Skeletal muscle tissue (tissue), 4 donors: ENCODE results near the gene OR1Q1. TPM values are rescaled to one million over a fixed set of nuclear protein-coding genes. Genes with fewer than 3 reads are reported as not detected.
"Not testable (repeated sequence)": the region's sequence is repeated elsewhere in the genome, so short reads cannot be mapped to it uniquely, and the experiment has no call there.

Experiments
- H3K27ac ChIP-seq: one replicate; pipeline ENCODE4 v1.7.0; 2013; ENCODE audit warnings: mild to moderate bottlenecking, low read depth, low read length, inconsistent platforms
- H3K27me3 ChIP-seq, 3 donors: one replicate each; pipeline ENCODE4 v1.7.0; 2013; ENCODE audit warnings: low read length in 3 of 3; ENCODE audit not compliant: control insufficient read depth in 3 of 3, insufficient read depth in 3 of 3
- H3K36me3 ChIP-seq, 3 donors: one replicate each; pipeline ENCODE4 v1.7.0; 2013; ENCODE audit warnings: low read length in 3 of 3; ENCODE audit not compliant: control insufficient read depth in 3 of 3, insufficient read depth in 3 of 3
- H3K4me1 ChIP-seq, 3 donors: one replicate each; pipeline ENCODE4 v1.7.0; 2013; ENCODE audit warnings: low read length in 3 of 3, mild to moderate bottlenecking in 3 of 3; ENCODE audit not compliant: control insufficient read depth in 3 of 3, insufficient read depth in 3 of 3
- H3K4me3 ChIP-seq, 3 donors: one replicate each; pipeline ENCODE4 v1.7.0; 2013; ENCODE audit warnings: low read length in 3 of 3
- H3K9ac ChIP-seq, 3 donors: one replicate each; pipeline ENCODE4 v1.7.0; 2013; ENCODE audit warnings: low read length in 3 of 3, mild to moderate bottlenecking in 3 of 3, moderate library complexity in 2 of 3, low read depth in 1 of 3
- H3K9me3 ChIP-seq, 3 donors: one replicate each; pipeline ENCODE4 v1.7.0; 2013; ENCODE audit warnings: low read length in 3 of 3; ENCODE audit not compliant: control insufficient read depth in 3 of 3
- total RNA-seq: library from RNA; depleted of rRNA; stranded (reverse); fragments of >200 nt; gene quantifications from one replicate; pipeline ENCODE4 v1.2.3, GENCODE V29; 2014
- donor health status: Osteomylitis.

OR1Q1 gene, protein sequence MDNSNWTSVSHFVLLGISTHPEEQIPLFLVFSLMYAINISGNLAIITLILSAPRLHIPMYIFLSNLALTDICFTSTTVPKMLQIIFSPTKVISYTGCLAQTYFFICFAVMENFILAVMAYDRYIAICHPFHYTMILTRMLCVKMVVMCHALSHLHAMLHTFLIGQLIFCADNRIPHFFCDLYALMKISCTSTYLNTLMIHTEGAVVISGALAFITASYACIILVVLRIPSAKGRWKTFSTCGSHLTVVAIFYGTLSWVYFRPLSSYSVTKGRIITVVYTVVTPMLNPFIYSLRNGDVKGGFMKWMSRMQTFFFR
- total RNA-seq: not detected

DNA sequence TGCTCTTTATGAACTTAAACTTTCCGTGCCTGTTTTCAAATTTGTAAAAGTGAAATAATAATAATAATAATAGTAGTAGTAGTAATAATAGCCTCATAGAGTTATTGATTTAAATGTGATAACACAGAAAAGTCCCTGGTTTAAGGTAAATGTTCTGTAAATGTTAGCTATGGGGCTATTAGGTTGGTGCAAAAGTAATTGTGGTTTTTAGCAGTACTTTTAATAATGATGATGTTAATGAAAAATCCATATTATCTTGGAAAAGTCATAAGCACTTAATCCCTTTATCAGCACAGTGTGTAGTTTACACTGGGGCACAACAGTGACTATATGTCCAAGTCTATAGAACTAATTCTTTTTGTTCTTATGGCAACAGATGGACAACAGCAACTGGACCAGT, at the start of gene OR1Q1:
OR1Q1 (plus strand) TSS at position 377 of the 400 bp plus-strand sequence; CDS start at position 377, 0 bp downstream.
- no peak within 1 kb of the TSS for H3K9ac ChIP-seq
- no peak within 1 kb of the TSS for H3K27ac ChIP-seq
- H3K4me1 ChIP-seq: no peaks in the 10 kb centered on the region
- no peak within 1 kb of the TSS for H3K4me3 ChIP-seq
- H3K36me3 ChIP-seq: no peaks in the 10 kb centered on the region
- no peaks in the 10 kb centered on the region for H3K9me3 ChIP-seq
- no peaks in the 10 kb centered on the region for H3K27me3 ChIP-seq

DNA sequence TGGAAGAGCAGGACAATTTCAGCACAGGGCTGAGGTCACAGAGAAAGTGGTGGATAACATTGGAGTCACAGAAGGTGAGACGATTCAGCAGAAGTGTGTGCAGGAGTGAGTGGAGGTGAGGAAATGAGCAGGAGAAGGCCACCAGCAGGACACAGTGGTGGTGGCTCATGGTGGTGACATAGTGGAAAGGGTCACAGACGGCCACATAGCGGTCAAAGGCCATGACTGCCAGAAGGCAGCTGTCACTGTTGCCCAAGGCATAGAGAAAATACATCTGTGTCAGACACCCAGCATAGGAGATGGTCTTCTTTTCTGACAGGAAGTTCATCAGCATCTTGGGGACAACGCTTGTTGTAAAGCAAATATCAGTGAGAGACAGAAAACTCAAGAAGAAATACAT, 46.6 kb upstream of the OR1Q1 start:
- Histone ChIP-seq H3K9ac (no peak overlapping the region), H3K27me3 (no peaks in the 10 kb centered on the region), H3K9me3 (peaks cover 0 to 3% (median 0%) of the 10 kb centered on the region in 3 donors), H3K27ac (no peak overlapping the region), H3K36me3 (no peaks in the 10 kb centered on the region), H3K4me1 (no peaks in the 10 kb centered on the region), H3K4me3 (no peak overlapping the region)

DNA sequence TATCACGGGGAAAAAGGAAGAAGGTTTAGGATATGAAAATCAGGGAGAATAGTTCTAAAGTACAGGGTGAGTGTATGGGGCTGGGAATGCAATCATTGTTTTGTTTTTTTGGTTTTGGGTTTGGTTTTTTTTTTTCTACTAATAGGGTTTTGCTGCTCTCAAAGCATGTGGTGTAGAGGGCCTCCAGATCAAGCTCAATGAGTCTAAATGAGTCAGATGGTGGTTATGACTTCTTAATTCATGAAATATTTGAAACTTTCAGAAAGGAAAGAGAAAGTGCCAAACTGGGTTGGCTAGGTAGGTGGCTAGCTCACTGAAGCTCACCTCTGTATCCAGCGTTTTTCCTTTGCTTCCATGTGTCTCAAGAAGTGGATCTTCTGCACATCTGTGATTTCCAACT, 42.1 kb upstream of the OR1Q1 start:
- Histone ChIP-seq H3K27me3 (no peaks in the 10 kb centered on the region), H3K4me1 (no peaks in the 10 kb centered on the region), H3K36me3 (no peaks in the 10 kb centered on the region)

DNA sequence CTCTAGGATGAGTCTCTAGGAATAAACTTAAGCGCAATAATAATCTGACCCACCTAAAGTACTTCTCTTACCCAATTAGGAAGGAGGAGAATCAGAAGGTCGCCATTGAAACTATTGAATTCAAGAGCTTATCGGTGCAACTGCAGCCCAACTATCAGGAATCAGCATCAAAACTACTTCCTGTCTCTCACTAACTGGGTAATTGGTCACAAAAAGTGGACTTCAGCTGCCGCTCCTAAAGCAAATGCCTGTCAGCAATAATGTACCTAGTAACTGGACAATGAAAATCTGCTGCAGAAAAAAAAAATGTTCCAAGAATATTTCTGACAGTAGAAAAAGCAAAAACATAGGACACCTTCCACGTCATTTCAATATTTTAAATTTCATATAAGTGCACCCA, 34.7 kb upstream of the OR1Q1 start:
- Histone ChIP-seq H3K36me3 (no peaks in the 10 kb centered on the region), H3K9ac (no peak overlapping the region), H3K9me3 (no peaks in the 10 kb centered on the region), H3K4me1 (no peaks in the 10 kb centered on the region), H3K27me3 (no peaks in the 10 kb centered on the region), H3K27ac (no peak overlapping the region), H3K4me3 (no peak overlapping the region)

More for the DNA sequence above, 42.1 kb upstream of the OR1Q1 start:
- Histone ChIP-seq H3K9me3 (no peaks in the 10 kb centered on the region), H3K4me3 (no peak overlapping the region), H3K9ac (no peak overlapping the region), H3K27ac (no peak overlapping the region)

DNA sequence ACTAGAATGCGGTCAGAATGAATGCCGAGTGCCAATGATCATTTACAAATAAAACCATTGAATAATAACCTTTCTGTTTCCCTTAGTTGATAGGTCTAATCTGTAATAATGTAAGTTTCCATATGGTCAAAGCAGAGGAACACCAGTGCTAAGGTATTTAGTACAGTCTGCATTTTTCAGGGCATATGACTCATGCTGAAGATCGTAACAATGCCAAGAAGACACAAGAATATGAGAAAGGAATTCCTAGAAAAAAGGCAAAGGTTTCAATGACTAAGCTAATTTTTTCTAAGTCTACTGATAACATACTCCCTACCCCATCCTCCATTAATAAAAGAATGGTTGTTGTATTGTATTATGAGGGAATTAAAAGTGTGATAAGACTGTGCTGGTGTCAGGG, 34.2 kb upstream of the OR1Q1 start:
- no peaks in the 10 kb centered on the region for H3K9me3 ChIP-seq
- H3K27ac ChIP-seq: no peak overlapping the region
- H3K4me3 ChIP-seq: no peak overlapping the region
- no peak overlapping the region for H3K9ac ChIP-seq
- H3K27me3 ChIP-seq: no peaks in the 10 kb centered on the region
- no peaks in the 10 kb centered on the region for H3K36me3 ChIP-seq
- H3K4me1 ChIP-seq: no peaks in the 10 kb centered on the region

DNA sequence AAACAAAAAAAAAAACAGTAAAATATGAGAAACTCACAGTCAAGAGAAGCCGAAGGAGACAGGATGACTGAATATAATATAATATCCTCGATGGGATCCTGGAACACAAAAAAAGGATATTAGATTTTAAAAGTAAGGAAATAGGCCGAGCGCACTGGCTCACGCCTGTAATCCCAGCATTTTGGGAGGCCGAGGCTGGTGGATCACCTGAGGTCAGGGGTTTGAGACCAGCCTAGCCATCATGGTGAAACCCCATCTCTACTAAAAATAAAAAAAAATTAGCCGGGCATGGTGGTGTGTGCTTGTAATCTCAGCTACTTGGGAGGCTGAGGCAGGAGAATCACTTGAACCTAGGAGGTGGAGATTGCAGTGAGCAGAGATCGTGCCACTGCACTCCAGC, 31.3 kb upstream of the OR1Q1 start, which contains the start of gene OR1L8:
OR1L8 (minus strand) TSS at position 101 of the 400 bp plus-strand sequence. CDS start 14,907 bp downstream, outside the sequence.
- H3K36me3 ChIP-seq, H3K27me3 ChIP-seq, H3K27ac ChIP-seq, H3K9me3 ChIP-seq, H3K9ac ChIP-seq, H3K4me1 ChIP-seq, H3K4me3 ChIP-seq: not testable (repeated sequence)

DNA sequence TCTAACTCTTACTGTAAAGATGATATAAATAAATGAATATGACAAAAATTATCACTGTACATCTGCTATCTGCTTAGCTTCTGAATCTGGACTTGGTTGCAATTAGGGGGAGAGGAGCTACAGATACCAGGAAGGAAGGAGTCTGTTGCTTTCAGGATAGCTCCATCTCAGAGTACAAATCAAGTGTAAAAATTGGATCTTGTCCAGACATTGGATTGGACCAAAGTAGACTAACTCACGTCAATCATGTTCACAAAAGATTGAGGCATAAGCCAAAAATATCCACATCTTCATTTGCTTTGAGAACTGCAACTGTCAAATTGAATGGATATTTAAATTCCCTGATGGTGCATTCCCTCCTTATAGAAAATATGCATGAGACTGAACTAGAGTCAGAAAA, 8.8 kb upstream of the OR1Q1 start:
- no peak overlapping the region for H3K4me3 ChIP-seq
- no peak overlapping the region for H3K9ac ChIP-seq
- H3K27ac ChIP-seq: no peak overlapping the region

DNA sequence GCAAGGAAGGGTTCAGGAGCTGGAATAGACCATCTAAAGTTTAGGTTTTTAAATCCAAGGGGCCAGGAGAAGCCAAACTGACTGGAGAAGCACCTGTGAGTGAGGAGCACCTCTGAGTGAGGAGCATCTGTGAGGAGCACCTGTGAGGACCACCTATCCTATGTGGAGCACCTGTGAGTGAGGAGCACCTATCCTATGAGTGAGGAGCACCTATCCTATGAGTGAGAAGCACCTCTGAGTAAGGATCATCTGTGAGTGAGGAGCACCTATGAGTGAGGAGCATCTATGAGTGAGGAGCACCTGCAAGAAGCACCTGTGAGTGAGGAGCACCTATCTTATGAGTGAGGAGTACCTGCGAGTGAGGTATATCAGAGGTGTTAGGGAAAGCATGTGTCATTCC, 8.0 kb upstream of the OR1Q1 start:
- no peaks in the 10 kb centered on the region for H3K4me1 ChIP-seq
- H3K9me3 ChIP-seq: no peaks in the 10 kb centered on the region
- H3K36me3 ChIP-seq: no peaks in the 10 kb centered on the region
- no peaks in the 10 kb centered on the region for H3K27me3 ChIP-seq
- no peak overlapping the region for H3K9ac ChIP-seq
- H3K27ac ChIP-seq: no peak overlapping the region
- H3K4me3 ChIP-seq: no peak overlapping the region

More for the DNA sequence above, 8.8 kb upstream of the OR1Q1 start:
- Histone ChIP-seq H3K36me3 (no peaks in the 10 kb centered on the region), H3K4me1 (no peaks in the 10 kb centered on the region), H3K27me3 (no peaks in the 10 kb centered on the region), H3K9me3 (no peaks in the 10 kb centered on the region)

DNA sequence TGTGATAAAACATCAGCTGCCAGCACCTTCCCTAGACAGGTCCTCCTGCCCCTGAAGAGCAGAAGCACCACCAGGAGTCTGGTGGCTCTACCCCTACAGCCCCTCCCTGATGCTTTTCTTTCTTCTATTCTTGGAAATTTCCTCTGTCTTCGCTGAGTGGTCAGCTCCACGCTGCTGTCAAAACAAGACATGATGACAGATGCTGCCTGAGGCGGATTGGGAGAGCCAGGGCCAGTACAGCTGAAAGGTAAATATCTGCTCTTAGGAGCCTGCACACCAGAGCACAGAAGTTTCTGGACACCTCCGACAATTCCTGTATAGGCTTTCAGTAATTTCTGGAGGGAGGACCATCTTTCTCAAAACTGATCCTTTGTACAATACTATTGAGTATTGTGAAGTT, 4.7 kb upstream of the OR1Q1 start:
- no peak overlapping the region for H3K4me3 ChIP-seq
- no peaks in the 10 kb centered on the region for H3K27me3 ChIP-seq
- no peak overlapping the region for H3K27ac ChIP-seq
- H3K9ac ChIP-seq: no peak overlapping the region
- no peaks in the 10 kb centered on the region for H3K36me3 ChIP-seq
- H3K9me3 ChIP-seq: no peaks in the 10 kb centered on the region
- H3K4me1 ChIP-seq: no peaks in the 10 kb centered on the region

DNA sequence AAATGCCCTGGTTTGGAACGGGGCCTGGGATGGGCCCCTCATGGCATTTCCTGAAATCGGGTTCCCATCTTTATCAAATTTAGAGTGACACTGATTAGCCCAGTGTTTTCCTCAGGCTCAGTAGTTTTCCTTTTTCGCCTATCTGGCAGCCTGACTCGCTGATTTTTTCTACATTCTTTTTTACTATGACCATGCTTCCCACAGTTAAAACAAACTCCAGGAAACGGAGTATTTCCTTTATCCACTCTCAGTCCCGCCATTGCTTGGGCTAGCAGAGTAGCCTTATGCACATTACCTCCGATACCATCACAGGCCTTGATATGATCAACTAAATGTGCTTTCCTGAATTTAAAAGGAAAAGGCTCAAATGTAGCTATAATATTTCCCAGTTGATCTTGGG, 5.5 kb downstream of the OR1Q1 start:
- no peak overlapping the region for H3K4me3 ChIP-seq
- H3K36me3 ChIP-seq: no peaks in the 10 kb centered on the region
- no peaks in the 10 kb centered on the region for H3K4me1 ChIP-seq
- H3K9ac ChIP-seq: no peak overlapping the region
- H3K27ac ChIP-seq: no peak overlapping the region
- H3K27me3 ChIP-seq: no peaks in the 10 kb centered on the region
- no peaks in the 10 kb centered on the region for H3K9me3 ChIP-seq
